ENCODE results near the gene RNF128. TPM values are rescaled to one million over a fixed set of nuclear protein-coding genes. Genes with fewer than 3 reads are reported as not detected.

The RNF128 gene
- total and polyA plus RNA-seq, 8 donors = 0.86 to 20.8 (median 1.6) TPM

Other genes with a start within 250 kb of the RNF128 start
- gene RADX, start 114.7 kb upstream of the RNF128 start, total RNA-seq = 1 to 10 TPM; 3.2 to 4.9 TPM
- 10 to 100 TPM; 10.5 to 15.5 (median 13.8) TPM for gene RADX, start 114.7 kb upstream of the RNF128 start, polyA plus RNA-seq (ENCODE audit: insufficient read length in 6 of 6)
- 10 to 100 TPM; 10.2 to 13.3 TPM for gene TBC1D8B, start 76.0 kb downstream of the RNF128 start, total RNA-seq
- 10 to 100 TPM in 4 of 6 donors, 1 to 10 TPM in 2; 9.6 to 12.4 (median 10.4) TPM for gene TBC1D8B, start 76.0 kb downstream of the RNF128 start, polyA plus RNA-seq (ENCODE audit: insufficient read length in 6 of 6)
- not detected for gene RIPPLY1, start 176.6 kb downstream of the RNF128 start, total RNA-seq
- under 1 TPM; 0.28 to 0.40 (median 0.36) TPM for gene RIPPLY1, start 176.6 kb downstream of the RNF128 start, polyA plus RNA-seq (ENCODE audit: insufficient read length in 6 of 6)
- gene CLDN2, start 193.7 kb downstream of the RNF128 start, total RNA-seq = 1 to 10 TPM in 1 of 2 donors, under 1 TPM in 1; 0.16 to 2.9 TPM
- 10 to 100 TPM; 33.9 to 85.8 (median 66.8) TPM for gene CLDN2, start 193.7 kb downstream of the RNF128 start, polyA plus RNA-seq (ENCODE audit: insufficient read length in 6 of 6)